ENCODE data around the gene EXOC3L2. TPM values are rescaled to one million over a fixed set of nuclear protein-coding genes. Genes with fewer than 3 reads are reported as not detected.

EXOC3L2 gene
- total RNA-seq, 2 experiments from 2014 or later, result not detected

DNA sequence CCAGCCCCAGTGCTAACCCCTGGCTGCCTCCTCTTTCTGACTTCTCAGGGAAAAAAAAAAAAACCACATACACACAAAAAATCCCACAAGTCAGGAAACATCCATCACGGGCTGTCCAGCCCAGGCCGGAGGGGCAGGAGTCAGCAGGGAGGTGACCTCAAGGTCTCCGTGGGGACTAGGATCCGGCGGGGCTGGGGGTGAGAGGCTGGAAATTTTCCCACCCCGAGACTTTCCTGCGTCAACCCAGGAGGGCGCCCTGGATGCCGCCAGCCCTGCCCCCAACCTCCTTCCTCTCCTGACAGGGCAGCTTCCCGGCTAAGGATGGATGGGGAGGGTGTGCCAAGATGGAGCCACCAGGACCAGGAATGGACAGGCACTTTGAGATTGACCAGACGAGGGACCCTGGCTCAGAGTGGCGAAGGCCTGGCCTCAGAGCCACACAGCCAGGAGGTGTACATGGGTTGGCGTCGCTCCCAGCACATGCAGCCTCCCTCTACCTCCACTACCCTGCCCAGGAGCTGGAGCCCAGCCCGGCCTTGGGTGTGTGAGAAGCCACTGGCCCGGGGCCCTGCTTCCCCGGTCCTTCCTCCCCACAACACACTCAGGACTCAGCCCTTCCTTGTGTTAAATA, 33.3 kb downstream of the EXOC3L2 start:
- ATAC-seq (no peak), DNase-seq (no peak)
- Mint-ChIP-seq H3K4me1 (ENCODE audit: low read depth) (no peaks in the 10 kb centered on the region), H3K36me3 (ENCODE audit: low read depth) (no peaks in the 10 kb centered on the region), H3K4me3 (no peak overlapping the region), H3K27ac (no peak overlapping the region), H3K27me3 (peaks cover 16% of the 10 kb centered on the region), H3K9me3 (no peaks in the 10 kb centered on the region)
- ChIA-PET CTCF (no interaction called here), POLR2A (no interaction called here)
- intact Hi-C loops (cut with micrococcal nuclease), result no loop called here
- TF ChIP-seq, protein P1, sequence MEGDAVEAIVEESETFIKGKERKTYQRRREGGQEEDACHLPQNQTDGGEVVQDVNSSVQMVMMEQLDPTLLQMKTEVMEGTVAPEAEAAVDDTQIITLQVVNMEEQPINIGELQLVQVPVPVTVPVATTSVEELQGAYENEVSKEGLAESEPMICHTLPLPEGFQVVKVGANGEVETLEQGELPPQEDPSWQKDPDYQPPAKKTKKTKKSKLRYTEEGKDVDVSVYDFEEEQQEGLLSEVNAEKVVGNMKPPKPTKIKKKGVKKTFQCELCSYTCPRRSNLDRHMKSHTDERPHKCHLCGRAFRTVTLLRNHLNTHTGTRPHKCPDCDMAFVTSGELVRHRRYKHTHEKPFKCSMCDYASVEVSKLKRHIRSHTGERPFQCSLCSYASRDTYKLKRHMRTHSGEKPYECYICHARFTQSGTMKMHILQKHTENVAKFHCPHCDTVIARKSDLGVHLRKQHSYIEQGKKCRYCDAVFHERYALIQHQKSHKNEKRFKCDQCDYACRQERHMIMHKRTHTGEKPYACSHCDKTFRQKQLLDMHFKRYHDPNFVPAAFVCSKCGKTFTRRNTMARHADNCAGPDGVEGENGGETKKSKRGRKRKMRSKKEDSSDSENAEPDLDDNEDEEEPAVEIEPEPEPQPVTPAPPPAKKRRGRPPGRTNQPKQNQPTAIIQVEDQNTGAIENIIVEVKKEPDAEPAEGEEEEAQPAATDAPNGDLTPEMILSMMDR (IDR thresholded peaks at IDR 0.05), result no peak

DNA sequence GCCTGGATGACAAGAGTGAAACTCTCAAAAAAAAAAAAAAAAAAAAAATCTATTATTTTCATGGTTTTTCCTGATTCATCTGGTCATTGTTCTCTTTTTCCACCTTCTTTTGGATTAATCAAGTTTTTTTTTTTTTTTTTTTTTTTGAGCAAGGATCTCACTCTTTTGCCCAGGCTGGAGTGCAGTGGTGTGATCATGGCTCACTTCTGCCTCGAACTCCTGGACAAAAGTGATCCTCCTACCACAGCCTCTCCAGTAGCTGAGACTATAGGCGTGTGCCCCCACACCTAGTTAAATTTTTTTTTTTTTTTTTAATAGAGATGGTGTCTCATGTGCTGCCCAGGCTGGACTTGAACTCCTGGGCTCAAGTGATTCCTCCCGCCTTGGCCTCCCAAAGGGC, 38.9 kb downstream of the EXOC3L2 start:
- no peak for DNase-seq
- Mint-ChIP-seq H3K4me3 (no peak overlapping the region), H3K4me1 (ENCODE audit: low read depth) (no peaks in the 10 kb centered on the region), H3K36me3 (ENCODE audit: low read depth) (no peaks in the 10 kb centered on the region), H3K27ac (no peak overlapping the region), H3K27me3 (no peaks in the 10 kb centered on the region), H3K9me3 (no peaks in the 10 kb centered on the region)
- ChIA-PET POLR2A (no interaction called here), CTCF (interaction anchor here (2.0 kb wide), 1 partner anchor 132 kb away, joined by 5 read pairs; no protein-coding TSS in a partner anchor)
- no peak for ATAC-seq
- TF ChIP-seq, protein P1 (IDR thresholded peaks at IDR 0.05), result no peak
- intact Hi-C loops (cut with micrococcal nuclease), result no loop called here

DNA sequence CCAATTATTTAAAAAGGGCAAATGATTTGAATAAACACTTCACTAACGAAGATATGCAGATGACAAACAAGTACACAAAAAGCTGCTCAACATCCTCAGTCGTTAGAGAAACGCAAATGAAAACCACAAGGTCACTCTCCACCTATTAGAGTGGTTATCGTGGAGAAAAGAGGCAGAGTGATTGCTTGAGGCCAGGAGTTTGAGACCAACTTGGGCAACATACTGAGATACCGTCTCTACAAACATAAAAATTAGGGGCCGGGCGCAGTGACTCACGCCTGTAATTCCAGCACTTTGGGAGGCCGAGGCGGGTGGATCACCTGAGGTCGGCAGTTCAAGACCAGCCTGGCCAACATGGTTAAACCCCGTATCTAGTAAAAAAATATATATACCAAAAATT, 39.4 kb downstream of the EXOC3L2 start:
- H3K4me3 Mint-ChIP-seq, result no peak overlapping the region
- TF ChIP-seq, protein P1 (IDR thresholded peaks at IDR 0.05), result no peak
- H3K27ac Mint-ChIP-seq, result no peak overlapping the region
- H3K4me1 Mint-ChIP-seq (ENCODE audit: low read depth), result no peaks in the 10 kb centered on the region
- ATAC-seq (no peak), DNase-seq (no peak)
- H3K36me3 Mint-ChIP-seq (ENCODE audit: low read depth), result no peaks in the 10 kb centered on the region
- intact Hi-C loops (cut with micrococcal nuclease), result no loop called here
- H3K9me3 Mint-ChIP-seq, result no peaks in the 10 kb centered on the region
- ChIA-PET POLR2A (no interaction called here), CTCF (interaction anchor here (2.0 kb wide), 1 partner anchor 133 kb away, joined by 5 read pairs; no protein-coding TSS in a partner anchor)
- no peaks in the 10 kb centered on the region for H3K27me3 Mint-ChIP-seq

DNA sequence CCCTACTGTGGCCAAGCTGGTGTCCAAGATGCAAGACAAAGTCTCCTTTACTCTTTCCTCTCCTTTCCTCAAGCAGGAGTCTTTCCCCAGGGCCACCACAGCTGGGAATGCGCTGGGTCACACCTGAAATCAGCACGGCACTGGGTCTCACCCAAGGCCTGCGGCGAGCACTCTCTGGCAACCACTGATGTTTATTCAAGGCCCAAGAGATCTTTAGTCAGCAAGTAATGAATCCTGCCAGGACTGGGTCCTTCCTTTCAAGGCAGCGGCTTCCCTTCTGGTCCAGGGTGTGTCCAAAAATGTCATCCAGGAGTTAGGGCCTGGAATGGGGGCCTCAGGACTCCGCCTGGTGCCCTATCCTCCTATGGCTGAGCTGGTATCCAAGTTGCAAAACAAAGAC, 42.6 kb downstream of the EXOC3L2 start:
- Mint-ChIP-seq H3K9me3 (no peaks in the 10 kb centered on the region), H3K4me3 (no peak overlapping the region), H3K27me3 (no peaks in the 10 kb centered on the region), H3K36me3 (ENCODE audit: low read depth) (no peaks in the 10 kb centered on the region), H3K27ac (no peak overlapping the region), H3K4me1 (ENCODE audit: low read depth) (no peaks in the 10 kb centered on the region)
- ChIA-PET POLR2A (no interaction called here), CTCF (interaction anchor here (1.3 kb wide), 1 partner anchor 283 kb away, joined by 3 read pairs; no protein-coding TSS in a partner anchor)
- ATAC-seq (no peak), DNase-seq (no peak)
- TF ChIP-seq, protein P1 (IDR thresholded peaks at IDR 0.05), result no peak
- intact Hi-C loops (cut with micrococcal nuclease), result no loop called here

DNA sequence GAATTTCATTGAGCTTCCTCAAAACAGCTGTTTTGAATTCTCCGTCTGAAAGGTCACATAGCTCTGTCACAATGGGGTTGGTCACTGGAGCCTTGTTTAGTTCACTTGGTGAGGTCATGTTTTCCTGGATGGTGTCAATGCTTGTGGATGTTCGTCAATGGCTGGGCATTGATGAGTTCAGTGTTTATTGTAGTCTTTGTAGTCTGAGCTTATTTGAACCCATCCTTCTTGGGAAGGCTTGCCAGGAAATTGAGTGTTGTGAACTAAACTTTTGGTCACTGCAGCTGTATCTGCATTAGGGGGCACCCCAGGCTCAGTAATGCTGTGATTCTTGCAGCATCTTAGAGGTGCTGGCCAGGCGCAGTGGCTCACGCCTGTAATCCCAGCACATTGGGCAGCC, 44.6 kb downstream of the EXOC3L2 start:
- ChIA-PET CTCF (interaction anchor here (0.9 to 1.6 kb wide), 2 partner anchors 49 to 138 kb away, joined by 3 to 4 read pairs; no protein-coding TSS in a partner anchor), POLR2A (interaction anchor here (1.2 kb wide), 1 partner anchor 21 kb away, joined by 3 read pairs; no protein-coding TSS in a partner anchor)
- H3K4me3 Mint-ChIP-seq, result no peak overlapping the region
- no peak for ATAC-seq
- H3K36me3 Mint-ChIP-seq (ENCODE audit: low read depth), result no peaks in the 10 kb centered on the region
- no peak overlapping the region for H3K27ac Mint-ChIP-seq
- no peaks in the 10 kb centered on the region for H3K4me1 Mint-ChIP-seq (ENCODE audit: low read depth)
- no peaks in the 10 kb centered on the region for H3K9me3 Mint-ChIP-seq
- TF ChIP-seq, protein P1 (IDR thresholded peaks at IDR 0.05), result no peak
- H3K27me3 Mint-ChIP-seq, result no peaks in the 10 kb centered on the region
- intact Hi-C loops (cut with micrococcal nuclease), result no loop called here
- peak; percentile 21 for DNase-seq
